Gastroesophageal sphincter (tissue), 3 donors: ENCODE measurements around the gene TANC1.

Experiments
- EP300 ChIP-seq: sonication (generic); formaldehyde crosslinking; IDR thresholded peaks from one replicate; pipeline ENCODE4 v1.6.1; 2017; ENCODE audit warnings: antibody characterized with exemption, mild to moderate bottlenecking
- POLR2AphosphoS5 ChIP-seq: sonication (generic); formaldehyde crosslinking; IDR thresholded peaks from one replicate; pipeline ENCODE4 v1.6.1; 2017; ENCODE audit warnings: antibody characterized with exemption
- TF ChIP-seq, protein P1 (sequence below), 4 experiments: fragments of 200-600 bp in 2 of 4; fragments of 450-650 bp in 2 of 4; sonication (generic) in 1 of 4; IDR thresholded peaks; one replicate each; pipeline ENCODE4 v1.5.1; 2017 to 2019; ENCODE audit warnings: antibody characterized with exemption in 4 of 4, mild to moderate bottlenecking in 2 of 4, moderate library complexity in 2 of 4

- TF ChIP-seq, protein P1, sequence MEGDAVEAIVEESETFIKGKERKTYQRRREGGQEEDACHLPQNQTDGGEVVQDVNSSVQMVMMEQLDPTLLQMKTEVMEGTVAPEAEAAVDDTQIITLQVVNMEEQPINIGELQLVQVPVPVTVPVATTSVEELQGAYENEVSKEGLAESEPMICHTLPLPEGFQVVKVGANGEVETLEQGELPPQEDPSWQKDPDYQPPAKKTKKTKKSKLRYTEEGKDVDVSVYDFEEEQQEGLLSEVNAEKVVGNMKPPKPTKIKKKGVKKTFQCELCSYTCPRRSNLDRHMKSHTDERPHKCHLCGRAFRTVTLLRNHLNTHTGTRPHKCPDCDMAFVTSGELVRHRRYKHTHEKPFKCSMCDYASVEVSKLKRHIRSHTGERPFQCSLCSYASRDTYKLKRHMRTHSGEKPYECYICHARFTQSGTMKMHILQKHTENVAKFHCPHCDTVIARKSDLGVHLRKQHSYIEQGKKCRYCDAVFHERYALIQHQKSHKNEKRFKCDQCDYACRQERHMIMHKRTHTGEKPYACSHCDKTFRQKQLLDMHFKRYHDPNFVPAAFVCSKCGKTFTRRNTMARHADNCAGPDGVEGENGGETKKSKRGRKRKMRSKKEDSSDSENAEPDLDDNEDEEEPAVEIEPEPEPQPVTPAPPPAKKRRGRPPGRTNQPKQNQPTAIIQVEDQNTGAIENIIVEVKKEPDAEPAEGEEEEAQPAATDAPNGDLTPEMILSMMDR (IDR thresholded peaks at IDR 0.05), result no peak
- TF ChIP-seq EP300, result no peak
- no peak for TF ChIP-seq POLR2AphosphoS5
Observed at GRCh38 chr2:158935617-158936016, 32.8 kb upstream of the TANC1 start.
